ENCODE data around the gene CHD9.

The CHD9 gene

GRCh38 chr16:53220585-53220984 is 165.8 kb downstream of the CHD9 start:
- TF ChIP-seq CTCF (IDR thresholded peaks at IDR 0.05; ENCODE audit: insufficient read depth, low read depth, low read length, missing control alignments), result peak; percentile 12
- DNase-seq (ENCODE audit: low read depth), result peak; percentile 9
- H3K4me3 ChIP-seq (ENCODE audit: low read depth, low read length), result no peak overlapping the region

- no peak for DNase-seq (ENCODE audit: low read depth)
- H3K4me3 ChIP-seq (ENCODE audit: low read depth, low read length), result no peak overlapping the region
- no peak for TF ChIP-seq CTCF (IDR thresholded peaks at IDR 0.05; ENCODE audit: insufficient read depth, low read depth, low read length, missing control alignments)
These were observed 170.3 kb downstream of the CHD9 start for GRCh38 chr16:53224951-53225533.

- H3K4me3 ChIP-seq (ENCODE audit: low read depth, low read length), result no peak overlapping the region
- DNase-seq (ENCODE audit: low read depth), result no peak
- no peak for TF ChIP-seq CTCF (IDR thresholded peaks at IDR 0.05; ENCODE audit: insufficient read depth, low read depth, low read length, missing control alignments)
These were observed 178.2 kb downstream of the CHD9 start for GRCh38 chr16:53232826-53233529.

- DNase-seq (ENCODE audit: low read depth), result no peak
- no peak overlapping the region for H3K4me3 ChIP-seq (ENCODE audit: low read depth, low read length)
- no peak for TF ChIP-seq CTCF (IDR thresholded peaks at IDR 0.05; ENCODE audit: insufficient read depth, low read depth, low read length, missing control alignments)
These were observed 180.0 kb downstream of the CHD9 start for GRCh38 chr16:53234836-53235235.

GRCh38 chr16:53235851-53236250 is 181.1 kb downstream of the CHD9 start:
- H3K4me3 ChIP-seq (ENCODE audit: low read depth, low read length), result no peak overlapping the region
- no peak for DNase-seq (ENCODE audit: low read depth)
- TF ChIP-seq CTCF (IDR thresholded peaks at IDR 0.05; ENCODE audit: insufficient read depth, low read depth, low read length, missing control alignments), result no peak

GRCh38 chr16:53249331-53249730 is 194.5 kb downstream of the CHD9 start:
- no peak overlapping the region for H3K4me3 ChIP-seq (ENCODE audit: low read depth, low read length)
- TF ChIP-seq CTCF (IDR thresholded peaks at IDR 0.05; ENCODE audit: insufficient read depth, low read depth, low read length, missing control alignments), result no peak
- no peak for DNase-seq (ENCODE audit: low read depth)

- H3K4me3 ChIP-seq (ENCODE audit: low read depth, low read length), result no peak overlapping the region
- DNase-seq (ENCODE audit: low read depth), result no peak
- TF ChIP-seq CTCF (IDR thresholded peaks at IDR 0.05; ENCODE audit: insufficient read depth, low read depth, low read length, missing control alignments), result no peak
These were observed 202.2 kb downstream of the CHD9 start for GRCh38 chr16:53257001-53257400.
